Measurements from ENCODE around the gene CFAP210. TPM values are rescaled to one million over a fixed set of nuclear protein-coding genes. Genes with fewer than 3 reads are reported as not detected.

CFAP210 gene
- polyA plus RNA-seq, 3 donors: not detected

- H3K4me3 Mint-ChIP-seq: no peak overlapping the region
- Histone ChIP-seq H3K27ac (ENCODE audit: low read depth in 1 of 2, low read length in 2 of 2) (no peak overlapping the region), H3K27me3 (ENCODE audit: control insufficient read depth in 2 of 2, insufficient read depth in 2 of 2, low read length in 2 of 2) (no peaks in the 10 kb centered on the region), H3K9ac (ENCODE audit: insufficient read depth, low read length, poor library complexity, severe bottlenecking) (no peak overlapping the region), H3K4me3 (replicated peaks in 1 of 3; ENCODE audit: low read depth in 2 of 3, low read length in 3 of 3) (no peak overlapping the region), H3K4me1 (ENCODE audit: control insufficient read depth in 1 of 2, insufficient read depth in 2 of 2, low read length in 2 of 2) (peaks cover 0 to 2% of the 10 kb centered on the region in 2 donors), H3K36me3 (replicated peaks in 1 of 2; ENCODE audit: control insufficient read depth in 1 of 2, insufficient read depth in 2 of 2, low read length in 2 of 2) (no peaks in the 10 kb centered on the region), H3K79me2 (ENCODE audit: insufficient read depth, low read length) (no peaks in the 10 kb centered on the region), H3K4me2 (replicated peaks; ENCODE audit: extremely low read depth, low read length, poor library complexity, severe bottlenecking) (no peak overlapping the region), H3K9me3 (replicated peaks in 1 of 2; ENCODE audit: control insufficient read depth in 1 of 2, insufficient read depth in 1 of 2, low read length in 2 of 2) (no peaks in the 10 kb centered on the region), H4K20me1 (ENCODE audit: insufficient read depth, low read length) (no peaks in the 10 kb centered on the region), H2AFZ (ENCODE audit: insufficient read depth, low read depth, low read length, poor library complexity, severe bottlenecking) (no peak overlapping the region)
- peaks cover 7% of the 10 kb centered on the region for H3K4me1 Mint-ChIP-seq
- DNase-seq: no peak
- peak overlapping the region in 1 of 7 donors; percentile 2 for H3K27ac Mint-ChIP-seq
- peaks cover 0 to 3% (median 2%) of the 10 kb centered on the region in 3 donors for H3K27me3 Mint-ChIP-seq (ENCODE audit: low read depth in 3 of 3)
- intact Hi-C loops (cut with micrococcal nuclease): no loop called here
- H3K36me3 Mint-ChIP-seq: no peaks in the 10 kb centered on the region
- TF ChIP-seq CTCF (IDR thresholded peaks at IDR 0.05): no peak
- no CpG with 5 or more reads among the region's 1 CpG for WGBS (ENCODE audit: insufficient coverage)
- H3K9me3 Mint-ChIP-seq: peaks cover 0 to 3% (median 0%) of the 10 kb centered on the region in 7 donors
Measured at GRCh38 chr2:169664600-169664977, 29.6 kb downstream of the CFAP210 start.

- H3K27me3 ChIP-seq (ENCODE audit: control insufficient read depth in 2 of 2, insufficient read depth in 2 of 2, low read length in 2 of 2): no peaks in the 10 kb centered on the region
- Mint-ChIP-seq H3K27me3 (ENCODE audit: low read depth in 3 of 3) (peaks cover 0 to 3% (median 2%) of the 10 kb centered on the region in 3 donors), H3K9me3 (peaks cover 0 to 3% (median 0%) of the 10 kb centered on the region in 7 donors), H3K4me1 (peaks cover 13% of the 10 kb centered on the region), H3K36me3 (no peaks in the 10 kb centered on the region), H3K4me3 (no peak overlapping the region), H3K27ac (peak overlapping the region in 1 of 7 donors; percentile 50)
- H3K9me3 ChIP-seq (replicated peaks in 1 of 2; ENCODE audit: control insufficient read depth in 1 of 2, insufficient read depth in 1 of 2, low read length in 2 of 2): no peaks in the 10 kb centered on the region
- H3K9ac ChIP-seq (ENCODE audit: insufficient read depth, low read length, poor library complexity, severe bottlenecking): no peak overlapping the region
- intact Hi-C loops (cut with micrococcal nuclease): no loop called here
- H3K27ac ChIP-seq (ENCODE audit: low read depth in 1 of 2, low read length in 2 of 2): no peak overlapping the region
- no peak for TF ChIP-seq CTCF (IDR thresholded peaks at IDR 0.05)
- no peaks in the 10 kb centered on the region for H3K36me3 ChIP-seq (replicated peaks in 1 of 2; ENCODE audit: control insufficient read depth in 1 of 2, insufficient read depth in 2 of 2, low read length in 2 of 2)
- no peak overlapping the region for H3K4me2 ChIP-seq (replicated peaks; ENCODE audit: extremely low read depth, low read length, poor library complexity, severe bottlenecking)
- DNase-seq: no peak
- H3K4me3 ChIP-seq (replicated peaks in 1 of 3; ENCODE audit: low read depth in 2 of 3, low read length in 3 of 3): no peak overlapping the region
- no peaks in the 10 kb centered on the region for H3K79me2 ChIP-seq (ENCODE audit: insufficient read depth, low read length)
- H2AFZ ChIP-seq (ENCODE audit: insufficient read depth, low read depth, low read length, poor library complexity, severe bottlenecking): no peak overlapping the region
- H3K4me1 ChIP-seq (ENCODE audit: control insufficient read depth in 1 of 2, insufficient read depth in 2 of 2, low read length in 2 of 2): peaks cover 0 to 4% of the 10 kb centered on the region in 2 donors
- no peaks in the 10 kb centered on the region for H4K20me1 ChIP-seq (ENCODE audit: insufficient read depth, low read length)
- WGBS (ENCODE audit: insufficient coverage): no CpG with 5 or more reads among the region's 3 CpGs
Measured at GRCh38 chr2:169663247-169663646, 31.0 kb downstream of the CFAP210 start.

Measured in CD14-positive monocyte (primary cell).